H1 (cell line): ENCODE results near the gene ACTG1. TPM values are rescaled to one million over a fixed set of nuclear protein-coding genes. Genes with fewer than 3 reads are reported as not detected.

ENCODE experiments used
- ASH2L ChIP-seq: fragments of 200-600, 300-600 bp; sonication (generic); IDR thresholded peaks from one replicate; pipeline ENCODE4 v1.7.1; 2017; ENCODE audit warnings: low read length
- CTBP2 ChIP-seq: IDR thresholded peaks from 2 replicates; pipeline ENCODE4 v1.7.0; 2011; ENCODE audit warnings: borderline replicate concordance, mild to moderate bottlenecking, moderate library complexity, mixed read lengths, low read length; ENCODE audit not compliant: insufficient read depth, insufficient read length
- CTCF ChIP-seq, 3 experiments: IDR thresholded peaks; 1 replicate in 2 of 3; 2 replicates in 1 of 3; pipeline versions ENCODE4 v1.5.1 to v1.6.1; 2011; ENCODE audit warnings: low read length in 3 of 3, mild to moderate bottlenecking in 3 of 3, inconsistent platforms in 2 of 3, low read depth in 1 of 3, moderate library complexity in 1 of 3; ENCODE audit not compliant: insufficient read depth in 1 of 3; ENCODE audit errors: control extremely low read depth in 1 of 3
- EZH2 ChIP-seq: fragments of 200-600 bp; sonication (generic); IDR thresholded peaks from 2 replicates; pipeline ENCODE4 v1.7.1; 2012; ENCODE audit warnings: low read depth, mild to moderate bottlenecking, moderate library complexity, low read length, inconsistent platforms; ENCODE audit not compliant: severe bottlenecking
- HDAC2 ChIP-seq, 2 experiments: fragments of 300-600 bp in 1 of 2; sonication (generic) in 1 of 2; IDR thresholded peaks; 2 replicates each; pipeline ENCODE4 v1.6.1; 2011 to 2012; ENCODE audit warnings: low read depth in 2 of 2, low read length in 2 of 2, mild to moderate bottlenecking in 2 of 2, moderate library complexity in 2 of 2, borderline replicate concordance in 1 of 2, inconsistent platforms in 1 of 2
- KDM1A ChIP-seq: fragments of 200-600, 300-600 bp; sonication (generic); IDR thresholded peaks from 2 replicates; pipeline ENCODE4 v1.7.1; 2016; ENCODE audit warnings: mild to moderate bottlenecking, low read length, borderline replicate concordance
- MAFK ChIP-seq: IDR thresholded peaks from 2 replicates; pipeline ENCODE4 v1.6.1; 2012; ENCODE audit warnings: low read depth, mild to moderate bottlenecking, improper control_type of control experiment, low read length
- POLR2AphosphoS5 ChIP-seq: IDR thresholded peaks from 2 replicates; pipeline ENCODE4 v1.6.1; 2011; ENCODE audit warnings: low read depth, low read length
- RAD21 ChIP-seq, 2 experiments: IDR thresholded peaks in 1 of 2; conservative IDR thresholded peaks in 1 of 2; 2 replicates each; pipeline ENCODE4 v1.6.1; 2011; ENCODE audit warnings: low read depth in 2 of 2, low read length in 2 of 2, improper control_type of control experiment in 1 of 2, inconsistent platforms in 1 of 2, mild to moderate bottlenecking in 1 of 2, moderate library complexity in 1 of 2
- RBBP5 ChIP-seq: IDR thresholded peaks from 2 replicates; pipeline ENCODE4 v1.7.1; 2012; ENCODE audit warnings: low read depth, mild to moderate bottlenecking, inconsistent platforms, low read length, moderate library complexity, borderline replicate concordance
- RNF2 ChIP-seq: fragments of 200-900, 300-1000 bp; sonication (generic); IDR thresholded peaks from 2 replicates; pipeline ENCODE4 v1.7.1; 2016; ENCODE audit warnings: borderline replicate concordance, low read depth, mild to moderate bottlenecking, antibody characterized with exemption, low read length; ENCODE audit not compliant: poor library complexity, severe bottlenecking; ENCODE audit errors: missing control alignments
- RXRA ChIP-seq: IDR thresholded peaks from 2 replicates; pipeline ENCODE4 v1.6.1; 2011; ENCODE audit warnings: low read depth, mild to moderate bottlenecking, low read length, moderate library complexity; ENCODE audit not compliant: insufficient read depth
- SIRT6 ChIP-seq: IDR thresholded peaks from one replicate; pipeline ENCODE4 v1.7.1; 2012; ENCODE audit warnings: low read length, inconsistent platforms
- SP2 ChIP-seq: IDR thresholded peaks from 2 replicates; pipeline ENCODE4 v1.6.1; 2012; ENCODE audit warnings: mild to moderate bottlenecking, low read length, inconsistent platforms
- TAF1 ChIP-seq: IDR thresholded peaks from 2 replicates; pipeline ENCODE4 v1.6.1; 2011; ENCODE audit warnings: mild to moderate bottlenecking, low read depth, low read length
- TAF7 ChIP-seq: optimal IDR thresholded peaks from 2 replicates; pipeline ENCODE3; 2011; ENCODE audit warnings: low read depth, mild to moderate bottlenecking, inconsistent platforms, low read length, moderate library complexity, borderline replicate concordance
- YY1 ChIP-seq: IDR thresholded peaks from 2 replicates; pipeline ENCODE4 v1.6.1; 2011; ENCODE audit warnings: low read depth, mild to moderate bottlenecking, low read length
- polyA plus RNA-seq, 7 experiments: library from polyadenylated mRNA; depleted of rRNA in 3 of 7; stranded (reverse) in 5 of 7; unstranded in 2 of 7; fragments of >200 nt in 5 of 7; fragments of 200-250 nt in 2 of 7; gene quantifications; 1 replicate in 5 of 7; 2 replicates in 1 of 7; 4 replicates in 1 of 7; pipeline versions ENCODE4 v1.2.1 to v1.2.3, GENCODE V29; 2011 to 2013; ENCODE audit warnings: missing spikeins in 2 of 7, mixed read lengths in 2 of 7
- total RNA-seq: library from RNA; stranded (reverse); fragmentation: NEBNext Ultra II Directional; extraction: Animal tissue kit (Norgen Biotek cat#: 25700); gene quantifications from 2 replicates; pipeline ENCODE4 v1.2.1, GENCODE V29; 2021
- TF ChIP-seq, protein P1 (sequence below): IDR thresholded peaks from 2 replicates; pipeline ENCODE4 v1.6.1; 2011; ENCODE audit warnings: low read length, improper control_type of control experiment

ACTG1 gene
- total and polyA plus RNA-seq, 2 of the 8 experiments (the other 6 are each of a cell fraction or from before 2014, with no cell fraction given), result 3,535 to 5,010 TPM

DNA sequence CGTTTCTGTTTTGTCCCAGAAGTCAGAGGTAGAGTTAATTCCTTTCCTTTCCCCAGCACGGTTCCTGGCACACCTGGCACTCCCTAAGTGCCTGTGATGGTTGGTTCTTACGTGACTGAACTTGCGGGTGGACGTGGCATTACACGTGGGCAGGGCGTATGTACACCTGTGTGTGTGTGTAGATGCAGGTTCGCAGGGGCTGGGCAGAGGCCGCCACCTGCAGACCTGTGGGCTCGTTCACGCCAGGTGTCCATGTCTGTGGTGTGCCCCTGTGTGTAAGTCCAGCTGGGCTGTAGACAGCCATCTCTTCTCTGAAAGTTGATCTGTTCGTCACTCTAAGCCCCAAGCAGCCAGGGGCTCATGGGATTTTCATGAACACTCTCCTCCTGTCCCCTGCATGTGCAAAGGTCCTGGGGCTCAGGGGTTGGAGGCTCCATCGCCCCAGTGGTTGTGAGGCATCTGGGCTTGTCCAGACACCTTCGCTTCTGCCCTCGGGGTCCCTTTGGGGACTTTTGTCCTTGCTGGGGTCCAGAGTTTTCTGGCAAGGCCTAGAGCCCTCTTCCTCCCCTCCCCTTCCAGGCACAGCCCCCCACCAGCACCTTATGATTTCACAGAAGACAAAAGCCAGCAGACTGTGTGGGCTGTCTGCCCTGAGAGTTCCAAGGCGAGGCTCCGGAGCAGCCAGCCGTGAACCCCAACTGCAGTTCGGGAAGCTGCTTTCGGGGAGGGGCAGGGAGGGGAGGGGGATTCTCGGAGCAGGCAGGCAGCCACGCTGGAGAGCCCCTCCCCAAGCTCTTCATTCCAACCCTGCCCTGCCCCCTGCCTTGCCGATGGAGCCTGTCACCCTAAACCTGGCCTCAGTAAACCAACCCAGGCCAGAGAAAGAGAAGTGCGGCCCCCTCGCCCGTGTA is 10.1 kb upstream of the ACTG1 start (continued):
- TF ChIP-seq, protein P1, sequence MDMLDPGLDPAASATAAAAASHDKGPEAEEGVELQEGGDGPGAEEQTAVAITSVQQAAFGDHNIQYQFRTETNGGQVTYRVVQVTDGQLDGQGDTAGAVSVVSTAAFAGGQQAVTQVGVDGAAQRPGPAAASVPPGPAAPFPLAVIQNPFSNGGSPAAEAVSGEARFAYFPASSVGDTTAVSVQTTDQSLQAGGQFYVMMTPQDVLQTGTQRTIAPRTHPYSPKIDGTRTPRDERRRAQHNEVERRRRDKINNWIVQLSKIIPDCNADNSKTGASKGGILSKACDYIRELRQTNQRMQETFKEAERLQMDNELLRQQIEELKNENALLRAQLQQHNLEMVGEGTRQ, result no peak
- TF ChIP-seq POLR2AphosphoS5 (no peak), MAFK (no peak), RXRA (no peak), ASH2L (peak; percentile 20), CTCF (IDR thresholded peaks at IDR 0.05; ENCODE audit: control extremely low read depth in 1 of 3, insufficient read depth in 1 of 3, low read depth in 1 of 3, low read length in 3 of 3) (peak; percentile 53 to 80 (median 67)), SP2 (no peak), EZH2 (no peak), RNF2 (no peak), YY1 (0 out of 2 replicates have a peak, but pooled peaks have one; percentile 7), CTBP2 (no peak), RAD21 (IDR thresholded peaks at IDR 0.05 in 1 of 2, conservative IDR thresholded peaks at IDR 0.05 in 1 of 2; ENCODE audit: low read depth in 2 of 2, low read length in 2 of 2) (peak; percentile 48 to 62; a peak in 3 of 4 replicates), HDAC2 (IDR thresholded peaks at IDR 0.05; ENCODE audit: borderline replicate concordance in 1 of 2, low read depth in 2 of 2, low read length in 2 of 2) (0 out of 4 replicates have a peak, but pooled peaks of 1 of the 2 experiments have one; percentile 53), TAF7 (no peak), TAF1 (no peak), SIRT6 (no peak), KDM1A (peak; percentile 96), RBBP5 (no peak)
